Astrocyte of the spinal cord (primary cell): ENCODE data around the gene C2CD4C.

ENCODE experiments used
- DNase-seq: peaks from one replicate; pipeline ENCODE4 v3.0.0; 2011; ENCODE audit warnings: low read depth, low spot score
- H3K4me3 ChIP-seq: 2 replicates; pipeline ENCODE4 v1.5.1; 2011; ENCODE audit warnings: low read depth, mild to moderate bottlenecking, low read length, moderate library complexity
- CTCF ChIP-seq: IDR thresholded peaks from 2 replicates; pipeline ENCODE4 v1.5.1; 2012; ENCODE audit warnings: low read depth, mild to moderate bottlenecking, low read length, inconsistent platforms
- in situ Hi-C: cut with HindIII; loops from 2 replicates; pipeline ENCODE4 v1.10.0; 2017; ENCODE audit warnings: low sequenced_read_pairs

C2CD4C gene

GRCh38 chr19:402786-403185, 6.2 kb downstream of the C2CD4C start:
- no peak for DNase-seq
- no peak overlapping the region for H3K4me3 ChIP-seq
- no peak for TF ChIP-seq CTCF
- in situ Hi-C loops: no loop called here

- in situ Hi-C loops: no loop called here
- H3K4me3 ChIP-seq: no peak overlapping the region
- no peak for TF ChIP-seq CTCF
- no peak for DNase-seq
These were observed 7.0 kb downstream of the C2CD4C start for GRCh38 chr19:401866-402511.

- in situ Hi-C loops: no loop called here
- no peak for DNase-seq
- TF ChIP-seq CTCF: no peak
- H3K4me3 ChIP-seq: no peak overlapping the region
These were observed 7.7 kb downstream of the C2CD4C start for GRCh38 chr19:400976-401865.

- DNase-seq: no peak
- no peak overlapping the region for H3K4me3 ChIP-seq
- in situ Hi-C loops: no loop called here
- no peak for TF ChIP-seq CTCF
These were observed 9.6 kb downstream of the C2CD4C start for GRCh38 chr19:399370-399769.

- in situ Hi-C loops: no loop called here
- DNase-seq: no peak
- no peak overlapping the region for H3K4me3 ChIP-seq
- no peak for TF ChIP-seq CTCF
These were observed 10.2 kb downstream of the C2CD4C start for GRCh38 chr19:398719-399118.

GRCh38 chr19:397941-398706, 10.8 kb downstream of the C2CD4C start:
- no peak overlapping the region for H3K4me3 ChIP-seq
- DNase-seq: no peak
- in situ Hi-C loops: no loop called here
- no peak for TF ChIP-seq CTCF
